SKM-1 treated with dmso at 0.1 percent for 144 hours (cell line): ENCODE data around the gene CEBPG.

Experiments
- DNase-seq: peaks from one replicate; lab custom pipeline; 2025; ENCODE audit not compliant: unreplicated experiment; lab: John Stamatoyannopoulos, UW

CEBPG gene

GRCh38 chr19:33350538-33351309, 22.8 kb upstream of the CEBPG start:
- DNase-seq = no peak

GRCh38 chr19:33355535-33355934, 18.0 kb upstream of the CEBPG start:
- DNase-seq = no peak

- no peak for DNase-seq
These were observed 16.0 kb upstream of the CEBPG start for GRCh38 chr19:33357556-33357955.

DNA sequence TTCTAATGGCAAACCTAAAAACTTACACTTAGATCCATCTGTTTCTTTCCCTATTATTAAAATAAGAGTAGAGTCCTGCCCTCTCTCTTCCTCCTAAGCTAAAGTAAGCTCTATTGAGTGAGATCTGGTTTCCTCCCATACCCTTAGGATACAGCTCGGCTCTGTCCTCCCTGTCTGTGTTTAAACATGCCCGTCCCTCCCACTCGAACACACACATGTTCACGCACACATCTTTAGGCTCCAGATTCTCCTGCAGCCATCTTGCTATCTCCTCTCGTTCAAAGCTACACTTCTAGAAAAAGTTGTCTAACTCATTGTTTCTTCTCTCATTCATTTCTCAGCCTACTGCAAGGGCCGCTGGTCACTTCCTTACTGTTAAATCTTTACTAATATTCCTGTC, 15.1 kb upstream of the CEBPG start:
- DNase-seq = no peak

GRCh38 chr19:33359581-33359980, 13.9 kb upstream of the CEBPG start:
- no peak for DNase-seq

DNA sequence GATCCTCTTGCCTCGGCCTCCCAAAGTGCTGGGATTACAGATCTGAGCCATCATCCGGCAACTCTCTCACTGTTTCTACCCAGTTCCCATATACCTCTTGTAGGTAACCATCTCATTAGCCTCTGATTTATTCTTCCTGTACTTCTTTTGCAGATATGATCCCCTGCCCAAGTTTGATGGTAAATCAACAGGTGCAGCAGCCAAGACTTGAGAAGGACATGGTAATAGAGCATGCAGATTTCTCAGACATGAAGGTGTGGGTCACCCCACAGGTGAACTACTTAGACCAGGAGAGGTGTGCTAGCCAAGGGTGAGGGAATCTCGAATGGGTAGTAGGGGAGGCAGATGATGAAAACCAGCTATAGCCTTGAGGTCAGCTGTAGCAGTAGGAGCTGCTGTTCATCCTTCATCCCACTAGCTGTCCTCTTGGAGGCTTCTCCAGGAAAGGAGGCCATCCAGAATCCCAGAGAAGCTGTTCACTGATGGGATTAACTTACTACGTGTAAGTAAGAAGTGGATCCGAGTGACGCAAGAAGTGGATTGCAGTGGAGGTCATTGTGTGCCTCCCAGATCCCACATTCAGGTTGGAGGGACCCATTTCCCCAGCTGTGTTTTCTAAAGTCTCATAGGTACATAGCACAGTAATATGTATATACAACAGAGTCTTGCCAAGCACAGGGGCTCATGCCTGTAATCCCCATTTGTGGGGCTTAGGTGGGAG, 10.8 kb upstream of the CEBPG start:
- DNase-seq = no peak

GRCh38 chr19:33363476-33363875, 10.0 kb upstream of the CEBPG start:
- no peak for DNase-seq

DNA sequence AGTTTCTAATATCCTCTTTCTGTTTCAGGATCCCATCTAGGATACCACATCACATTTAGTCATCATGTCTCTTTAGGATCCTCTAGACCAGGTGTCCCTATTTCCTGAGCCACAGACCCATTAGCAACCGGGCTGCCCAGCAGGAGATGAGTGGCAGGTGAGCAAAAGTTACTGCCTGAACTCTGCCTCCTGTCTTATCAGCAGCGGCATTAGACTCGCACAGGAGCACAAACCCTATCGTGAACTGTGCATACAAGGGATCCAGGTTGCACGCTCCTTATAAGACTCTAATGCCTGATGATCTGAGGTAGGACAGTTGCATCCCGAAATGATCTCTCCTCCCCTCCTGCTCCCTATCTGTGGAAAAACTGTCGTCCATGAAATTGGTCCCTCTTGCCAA, 7.8 kb upstream of the CEBPG start:
- no peak for DNase-seq

DNA sequence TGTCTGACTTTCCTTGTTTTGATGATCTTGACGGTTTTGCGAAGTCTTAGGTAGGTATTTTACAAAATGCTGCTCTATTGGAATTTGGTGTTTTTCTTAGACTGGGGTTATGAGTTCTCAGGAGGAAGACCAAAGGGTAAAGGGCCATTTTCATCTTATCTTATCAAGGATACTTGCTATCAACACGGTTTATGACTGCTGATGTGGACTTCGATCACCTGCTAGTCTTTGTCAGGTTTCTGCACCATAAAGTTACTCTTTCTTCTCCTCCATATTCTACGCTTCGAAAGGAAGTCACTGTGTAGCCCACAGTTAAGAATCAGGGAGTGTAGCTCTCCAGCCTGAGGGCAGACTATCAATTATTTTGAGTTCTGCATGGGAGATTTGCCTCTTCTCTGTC, 7.4 kb upstream of the CEBPG start:
- DNase-seq = no peak

GRCh38 chr19:33366897-33367296, 6.6 kb upstream of the CEBPG start:
- no peak for DNase-seq

GRCh38 chr19:33368074-33368864, 5.2 kb upstream of the CEBPG start:
- no peak for DNase-seq

DNA sequence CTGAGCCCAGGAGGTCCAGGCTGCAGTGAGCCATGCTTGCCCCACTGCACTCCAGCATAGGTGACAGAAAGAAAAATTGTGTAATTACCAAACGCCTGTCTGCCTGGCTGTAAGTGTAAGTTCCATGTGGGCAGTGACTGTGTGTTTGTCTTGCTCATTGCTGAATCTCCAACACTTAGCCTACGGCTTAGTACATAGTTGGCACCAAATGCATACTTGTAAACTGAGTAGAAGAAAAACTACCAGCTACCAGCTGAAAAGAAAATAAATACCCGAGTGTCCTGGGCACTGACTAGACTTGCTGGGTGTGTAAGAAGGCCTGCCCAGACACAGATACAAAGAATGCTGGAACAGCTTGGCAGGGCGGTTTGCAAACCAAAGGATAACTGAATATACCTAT, 2.7 kb upstream of the CEBPG start:
- DNase-seq = no peak

DNA sequence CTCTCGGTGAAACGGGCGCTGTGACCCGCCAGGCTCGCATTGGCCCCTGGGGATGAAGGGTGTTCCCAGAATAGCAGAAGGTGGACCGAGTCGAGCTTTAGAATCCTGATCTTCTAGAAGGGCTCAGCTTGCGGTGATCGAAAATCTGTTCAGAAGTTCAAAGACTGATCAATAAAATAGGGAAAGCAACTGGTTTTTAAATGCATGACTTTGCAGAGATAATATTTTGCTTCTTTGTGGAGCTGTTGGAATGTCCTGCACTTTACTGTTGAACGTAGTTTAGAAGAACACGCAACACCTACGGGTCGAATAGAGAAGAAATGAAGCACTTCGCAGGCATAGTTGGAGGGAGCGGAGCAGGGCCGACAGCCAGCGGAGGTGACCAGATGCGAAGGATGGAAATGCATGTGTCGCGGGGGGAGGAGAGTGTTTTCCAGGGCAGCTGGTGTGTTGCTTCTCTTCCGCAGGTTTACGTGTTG, 766 bp downstream of the CEBPG start:
- no peak for DNase-seq

- DNase-seq = no peak
These were observed 1.8 kb downstream of the CEBPG start for GRCh38 chr19:33375156-33375836.

- no peak for DNase-seq
These were observed 2.3 kb downstream of the CEBPG start for GRCh38 chr19:33375837-33376159.

GRCh38 chr19:33376423-33376822, 2.9 kb downstream of the CEBPG start:
- no peak for DNase-seq

DNA sequence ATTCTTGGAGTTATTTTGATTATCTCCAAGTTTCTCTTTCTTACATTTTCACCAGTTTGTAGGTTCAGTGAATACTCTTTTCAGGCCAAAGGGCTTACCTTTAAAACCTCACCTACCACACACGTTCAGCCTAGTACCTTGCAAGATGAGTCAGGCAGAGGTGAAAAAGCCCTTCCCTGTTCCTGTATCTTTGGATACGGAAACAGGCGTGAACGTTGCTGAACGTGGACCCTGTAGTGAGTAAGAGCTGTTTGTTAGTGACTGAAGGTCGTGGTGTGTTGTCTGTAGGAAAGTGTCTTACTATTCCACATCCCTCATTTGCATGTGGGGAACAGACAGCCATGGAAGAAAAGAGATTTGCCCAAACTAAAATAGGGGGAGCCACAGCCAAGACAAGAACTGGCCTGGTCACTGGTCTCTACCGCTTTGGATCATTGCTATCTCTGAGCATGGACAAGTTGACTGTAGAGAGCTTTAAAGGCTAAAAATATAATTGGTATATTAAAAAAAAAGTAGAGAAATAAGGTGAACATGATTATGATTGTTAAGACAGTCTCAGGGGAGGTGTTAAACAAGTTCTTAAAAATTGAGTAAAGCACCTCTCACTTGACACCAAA, 3.5 kb downstream of the CEBPG start:
- DNase-seq = no peak

DNA sequence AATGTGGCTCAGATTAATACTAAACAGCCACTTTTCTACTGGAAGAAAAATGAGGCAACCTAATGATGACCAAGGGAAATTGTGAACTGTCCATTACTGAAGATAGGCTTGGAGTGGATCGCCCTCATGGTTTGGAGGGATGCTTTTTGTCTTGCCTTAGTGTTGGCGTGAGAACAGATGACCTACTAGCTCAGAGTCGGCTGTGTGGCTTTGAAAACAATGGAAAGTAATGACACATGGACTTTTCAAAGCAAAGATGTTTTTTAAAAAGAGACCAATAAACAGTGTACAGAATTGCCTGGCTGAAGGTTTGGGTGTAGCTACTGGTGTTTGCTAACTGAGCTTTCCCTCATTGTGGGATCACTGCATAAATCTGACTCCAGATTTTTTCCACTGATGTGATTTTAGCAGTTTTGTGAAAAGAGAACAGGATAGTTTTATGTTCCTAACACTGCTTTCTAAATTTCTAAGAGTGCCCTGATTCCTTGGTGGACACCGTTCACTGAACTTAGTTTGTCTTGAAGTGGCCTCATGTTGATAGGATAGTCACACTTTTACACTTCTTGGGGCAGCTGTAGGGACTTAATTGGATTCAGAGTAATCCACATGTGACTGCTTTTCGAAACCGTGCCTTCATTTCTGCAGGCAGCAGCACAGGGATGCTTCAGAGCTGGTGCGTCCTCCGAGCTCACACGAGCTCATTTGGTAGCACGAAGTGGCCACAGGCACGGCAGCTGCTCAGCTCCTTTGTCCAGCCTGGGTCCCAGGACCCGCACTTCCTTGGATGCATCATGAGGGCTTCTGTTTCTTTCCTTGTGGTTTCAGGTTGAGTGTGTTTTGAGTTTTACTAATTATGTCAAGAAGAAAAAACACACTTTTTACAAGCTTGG, 4.3 kb downstream of the CEBPG start:
- no peak for DNase-seq

- no peak for DNase-seq
These were observed 5.8 kb downstream of the CEBPG start for GRCh38 chr19:33379151-33379829.
